H1 (cell line): ENCODE results near the gene ZNF804B. TPM values are rescaled to one million over a fixed set of nuclear protein-coding genes. Genes with fewer than 3 reads are reported as not detected.

Experiments
- CTCF ChIA-PET: fragments of 300-600 bp; sonication (Branson Sonifier 250); formaldehyde crosslinking; loops from one replicate; lab custom pipeline; 2021; ENCODE audit not compliant: partially characterized antibody; lab: Charles Lee
- POLR2A ChIA-PET: fragments of 300-600 bp; sonication (Branson Sonifier 250); formaldehyde crosslinking; loops from one replicate; lab custom pipeline; 2021; ENCODE audit warnings: inconsistent platforms; ENCODE audit not compliant: partially characterized antibody; lab: Charles Lee
- DNase-seq, 2 experiments: peaks; one replicate each; pipeline versions ENCODE4 v3.0.0 to v3.0.0-alpha.2; 2010 to 2022; ENCODE audit warnings: low spot score in 2 of 2, low read depth in 1 of 2, mixed read lengths in 1 of 2
- FAIRE-seq: peaks from 2 replicates; lab custom pipeline; 2011; peaks lifted over from hg19 to GRCh38; lab: Jason Lieb, UNC
- H2AFZ ChIP-seq: 2 replicates; pipeline ENCODE4 v1.8.1; 2012; ENCODE audit warnings: low read length, inconsistent platforms
- H2AK5ac ChIP-seq: 2 replicates; pipeline ENCODE4 v1.6.1; 2013; ENCODE audit warnings: low read depth, low read length
- H2BK120ac ChIP-seq: replicated peaks from 2 replicates; pipeline ENCODE3; 2013; ENCODE audit warnings: low read depth, low read length, inconsistent platforms
- H2BK12ac ChIP-seq: 2 replicates; pipeline ENCODE4 v1.6.1; 2013; ENCODE audit warnings: low read depth, low read length
- H2BK15ac ChIP-seq: 2 replicates; pipeline ENCODE4 v1.6.1; 2013; ENCODE audit warnings: low read length
- H2BK20ac ChIP-seq: 2 replicates; pipeline ENCODE4 v1.6.1; 2013; ENCODE audit warnings: low read length
- H2BK5ac ChIP-seq: 2 replicates; pipeline ENCODE4 v1.6.1; 2013; ENCODE audit warnings: low read depth, low read length
- H3K14ac ChIP-seq: 2 replicates; pipeline ENCODE4 v1.6.1; 2013; ENCODE audit warnings: inconsistent platforms; ENCODE audit not compliant: insufficient read length
- H3K18ac ChIP-seq: 2 replicates; pipeline ENCODE4 v1.6.1; 2013; ENCODE audit warnings: low read length; ENCODE audit errors: extremely low read depth
- H3K23ac ChIP-seq: 2 replicates; pipeline ENCODE4 v1.6.1; 2013; ENCODE audit warnings: inconsistent platforms; ENCODE audit not compliant: insufficient read length
- H3K23me2 ChIP-seq: 2 replicates; pipeline ENCODE4 v1.6.1; 2013; ENCODE audit warnings: low read depth, low read length
- H3K27ac ChIP-seq: 2 replicates; pipeline ENCODE4 v1.6.1; 2011; ENCODE audit warnings: low read depth, low read length, inconsistent platforms
- H3K27me3 ChIP-seq, 4 experiments: replicated peaks in 1 of 4; 1 replicate in 1 of 4; 2 replicates in 3 of 4; pipeline versions ENCODE4 v1.6.1 to v1.8.1; 2011 to 2013; ENCODE audit warnings: low read length in 3 of 4, mild to moderate bottlenecking in 3 of 4, inconsistent platforms in 2 of 4, mixed read lengths in 2 of 4, moderate library complexity in 1 of 4; ENCODE audit not compliant: control insufficient read depth in 3 of 4, insufficient read depth in 3 of 4; ENCODE audit errors: extremely low read depth in 1 of 4
- H3K36me3 ChIP-seq, 4 experiments: 2 replicates each; pipeline versions ENCODE4 v1.6.1 to v1.8.1; 2011 to 2013; ENCODE audit warnings: mild to moderate bottlenecking in 4 of 4, low read length in 3 of 4, moderate library complexity in 2 of 4, control low read depth in 1 of 4, inconsistent platforms in 1 of 4; ENCODE audit not compliant: insufficient read depth in 4 of 4, control insufficient read depth in 2 of 4
- H3K4ac ChIP-seq: replicated peaks from 2 replicates; pipeline ENCODE3; 2013; ENCODE audit warnings: low read length, low read depth, mixed read lengths, inconsistent platforms; ENCODE audit not compliant: insufficient read length
- H3K4me1 ChIP-seq, 4 experiments: replicated peaks in 1 of 4; 1 replicate in 1 of 4; 2 replicates in 3 of 4; pipeline versions ENCODE4 v1.6.1 to v1.8.1; 2011 to 2013; ENCODE audit warnings: low read length in 3 of 4, inconsistent platforms in 2 of 4, mixed read lengths in 1 of 4; ENCODE audit not compliant: insufficient read depth in 4 of 4, control insufficient read depth in 3 of 4
- H3K4me2 ChIP-seq, 2 experiments: 2 replicates each; pipeline versions ENCODE4 v1.6.1 to v1.8.1; 2011 to 2013; ENCODE audit warnings: low read depth in 2 of 2, low read length in 2 of 2, control low read depth in 1 of 2, inconsistent platforms in 1 of 2, mild to moderate bottlenecking in 1 of 2; ENCODE audit not compliant: insufficient read depth in 1 of 2
- H3K4me3 ChIP-seq, 4 experiments: fragments of 200-600, 300-600 bp in 1 of 4; sonication (generic), shearing (Covaris generic), sonication (Bioruptor Twin) in 1 of 4; 2 replicates each; pipeline versions ENCODE4 v1.5.1 to v1.8.1; 2011 to 2016; ENCODE audit warnings: low read length in 4 of 4, low read depth in 3 of 4, control low read depth in 2 of 4, inconsistent platforms in 2 of 4, mild to moderate bottlenecking in 2 of 4, mixed read lengths in 1 of 4, moderate library complexity in 1 of 4; ENCODE audit not compliant: insufficient read depth in 2 of 4; ENCODE audit errors: extremely low read depth in 1 of 4
- H3K56ac ChIP-seq: replicated peaks from 2 replicates; pipeline ENCODE3; 2013; ENCODE audit warnings: low read depth, mild to moderate bottlenecking, mixed read lengths, low read length, inconsistent platforms; ENCODE audit not compliant: insufficient read length
- H3K79me1 ChIP-seq: 2 replicates; pipeline ENCODE4 v1.6.1; 2013; ENCODE audit warnings: low read depth, low read length, control low read depth
- H3K79me2 ChIP-seq, 2 experiments: 2 replicates each; pipeline versions ENCODE4 v1.6.1 to v1.8.1; 2012 to 2013; ENCODE audit warnings: low read length in 2 of 2, mild to moderate bottlenecking in 2 of 2, inconsistent platforms in 1 of 2; ENCODE audit not compliant: insufficient read depth in 2 of 2, control insufficient read depth in 1 of 2
- H3K9ac ChIP-seq, 4 experiments: replicated peaks in 1 of 4; 1 replicate in 1 of 4; 2 replicates in 3 of 4; pipeline versions ENCODE4 v1.6.1 to v1.8.1; 2011 to 2013; ENCODE audit warnings: low read depth in 3 of 4, low read length in 3 of 4, control low read depth in 2 of 4, mild to moderate bottlenecking in 2 of 4, moderate library complexity in 2 of 4, inconsistent platforms in 1 of 4; ENCODE audit errors: extremely low read depth in 1 of 4
- H3K9me3 ChIP-seq, 2 experiments: 2 replicates each; pipeline versions ENCODE4 v1.6.1 to v1.8.1; 2012 to 2013; ENCODE audit warnings: mild to moderate bottlenecking in 2 of 2, moderate library complexity in 2 of 2, control low read depth in 1 of 2, inconsistent platforms in 1 of 2, low read depth in 1 of 2, low read length in 1 of 2, mixed read lengths in 1 of 2; ENCODE audit not compliant: insufficient read depth in 2 of 2
- H4K20me1 ChIP-seq, 2 experiments: replicated peaks in 1 of 2; 2 replicates each; pipeline versions ENCODE3 to v1.8.1; 2011 to 2013; ENCODE audit warnings: inconsistent platforms in 2 of 2, low read length in 2 of 2, mild to moderate bottlenecking in 1 of 2; ENCODE audit not compliant: insufficient read depth in 2 of 2, control insufficient read depth in 1 of 2
- H4K5ac ChIP-seq: 2 replicates; pipeline ENCODE4 v1.6.1; 2013; ENCODE audit warnings: low read length, low read depth, mixed read lengths, inconsistent platforms; ENCODE audit not compliant: insufficient read length
- H4K8ac ChIP-seq: 2 replicates; pipeline ENCODE4 v1.8.0; 2013; ENCODE audit warnings: mild to moderate bottlenecking, moderate library complexity, low read length, inconsistent platforms; ENCODE audit not compliant: insufficient read depth; ENCODE audit errors: extremely low read depth
- H4K91ac ChIP-seq: replicated peaks from 2 replicates; pipeline ENCODE3; 2013; ENCODE audit warnings: low read length, mixed read lengths, inconsistent platforms; ENCODE audit not compliant: insufficient read length
- CBX8 ChIP-seq: fragments of 300-800, 300-1000 bp; sonication (generic); IDR thresholded peaks from 2 replicates; pipeline ENCODE4 v1.7.1; 2016; ENCODE audit warnings: low read depth, low read length, borderline replicate concordance
- CREB1 ChIP-seq: IDR thresholded peaks from 2 replicates; pipeline ENCODE4 v1.6.1; 2012; ENCODE audit warnings: inconsistent platforms
- CTBP2 ChIP-seq: IDR thresholded peaks from 2 replicates; pipeline ENCODE4 v1.7.0; 2011; ENCODE audit warnings: borderline replicate concordance, mild to moderate bottlenecking, moderate library complexity, mixed read lengths, low read length; ENCODE audit not compliant: insufficient read depth, insufficient read length
- EGR1 ChIP-seq: IDR thresholded peaks from 2 replicates; pipeline ENCODE4 v1.6.1; 2011; ENCODE audit warnings: low read depth, low read length, borderline replicate concordance
- HDAC6 ChIP-seq: IDR thresholded peaks from one replicate; pipeline ENCODE4 v1.7.1; 2012; ENCODE audit warnings: low read depth, mild to moderate bottlenecking, inconsistent platforms, low read length, moderate library complexity
- KDM4A ChIP-seq: IDR thresholded peaks from one replicate; pipeline ENCODE4 v1.7.1; 2012; ENCODE audit warnings: low read depth, mild to moderate bottlenecking, moderate library complexity, low read length, inconsistent platforms; ENCODE audit not compliant: severe bottlenecking
- POLR2A ChIP-seq, 2 experiments: IDR thresholded peaks; 1 replicate in 1 of 2; 2 replicates in 1 of 2; pipeline ENCODE4 v1.6.1; 2011; ENCODE audit warnings: low read depth in 2 of 2, low read length in 2 of 2, mild to moderate bottlenecking in 2 of 2; ENCODE audit errors: control extremely low read depth in 1 of 2
- POLR2AphosphoS5 ChIP-seq: IDR thresholded peaks from 2 replicates; pipeline ENCODE4 v1.6.1; 2011; ENCODE audit warnings: low read depth, low read length
- POU5F1 ChIP-seq: IDR thresholded peaks from 2 replicates; pipeline ENCODE4 v1.6.1; 2011; ENCODE audit warnings: low read depth, mild to moderate bottlenecking, low read length, moderate library complexity
- RNF2 ChIP-seq: fragments of 200-900, 300-1000 bp; sonication (generic); IDR thresholded peaks from 2 replicates; pipeline ENCODE4 v1.7.1; 2016; ENCODE audit warnings: borderline replicate concordance, low read depth, mild to moderate bottlenecking, antibody characterized with exemption, low read length; ENCODE audit not compliant: poor library complexity, severe bottlenecking; ENCODE audit errors: missing control alignments
- SIX5 ChIP-seq: IDR thresholded peaks from 2 replicates; pipeline ENCODE4 v1.6.1; 2011; ENCODE audit warnings: mild to moderate bottlenecking, low read depth, low read length
- SP1 ChIP-seq: IDR thresholded peaks from 2 replicates; pipeline ENCODE4 v1.6.1; 2011; ENCODE audit warnings: low read depth, low read length
- SP2 ChIP-seq: IDR thresholded peaks from 2 replicates; pipeline ENCODE4 v1.6.1; 2012; ENCODE audit warnings: mild to moderate bottlenecking, low read length, inconsistent platforms
- SUZ12 ChIP-seq: fragments of 200-600 bp; sonication (generic); IDR thresholded peaks from 2 replicates; pipeline ENCODE4 v1.6.1; 2012; ENCODE audit warnings: mild to moderate bottlenecking, inconsistent platforms, low read length, moderate library complexity, mixed read lengths
- TAF1 ChIP-seq: IDR thresholded peaks from 2 replicates; pipeline ENCODE4 v1.6.1; 2011; ENCODE audit warnings: mild to moderate bottlenecking, low read depth, low read length
- TAF7 ChIP-seq: optimal IDR thresholded peaks from 2 replicates; pipeline ENCODE3; 2011; ENCODE audit warnings: low read depth, mild to moderate bottlenecking, inconsistent platforms, low read length, moderate library complexity, borderline replicate concordance
- WGBS, 2 experiments: shearing (Covaris generic) in 1 of 2; methylation state at CpG; one replicate each; pipeline versions ENCODE4 v1.1.6 to v1.1.7; 2013 to 2015; ENCODE audit warnings: low lambda C conversion rate in 2 of 2, mixed read lengths in 2 of 2, inconsistent platforms in 1 of 2, low coverage in 1 of 2, missing lambda C conversion rate in 1 of 2; ENCODE audit not compliant: insufficient replicate concordance in 2 of 2, insufficient coverage in 1 of 2, insufficient read length in 1 of 2; ENCODE audit errors: extremely low coverage in 1 of 2, missing lambda C conversion rate in 1 of 2; 5-methylcytosine and 5-hydroxymethylcytosine counted together
- polyA plus RNA-seq, 7 experiments: library from polyadenylated mRNA; depleted of rRNA in 3 of 7; stranded (reverse) in 5 of 7; unstranded in 2 of 7; fragments of >200 nt in 5 of 7; fragments of 200-250 nt in 2 of 7; gene quantifications; 1 replicate in 5 of 7; 2 replicates in 1 of 7; 4 replicates in 1 of 7; pipeline versions ENCODE4 v1.2.1 to v1.2.3, GENCODE V29; 2011 to 2013; ENCODE audit warnings: missing spikeins in 2 of 7, mixed read lengths in 2 of 7
- total RNA-seq: library from RNA; stranded (reverse); fragmentation: NEBNext Ultra II Directional; extraction: Animal tissue kit (Norgen Biotek cat#: 25700); gene quantifications from 2 replicates; pipeline ENCODE4 v1.2.1, GENCODE V29; 2021

Gene ZNF804B
- total and polyA plus RNA-seq, 2 of the 8 experiments (the other 6 are each of a cell fraction or from before 2014, with no cell fraction given) = not detected

- no peaks in the 10 kb centered on the region for H4K20me1 ChIP-seq
- peaks cover 0 to 5% (median 2%) of the 10 kb centered on the region in 4 experiments; a peak in 3 of 7 replicates for H3K4me1 ChIP-seq
- H2AFZ ChIP-seq = no peak overlapping the region
- no peak for FAIRE-seq
- no peak overlapping the region for H2BK12ac ChIP-seq
- H3K79me1 ChIP-seq = no peaks in the 10 kb centered on the region
- no peaks in the 10 kb centered on the region for H3K79me2 ChIP-seq
- H2BK20ac ChIP-seq = no peak overlapping the region
- ChIA-PET CTCF (no interaction called here), POLR2A (no interaction called here)
- H3K23ac ChIP-seq = no peak overlapping the region
- H3K9ac ChIP-seq = no peak overlapping the region
- no peak overlapping the region for H2BK5ac ChIP-seq
- H3K23me2 ChIP-seq = no peaks in the 10 kb centered on the region
- no peak overlapping the region for H3K4me3 ChIP-seq
- no peak overlapping the region for H3K18ac ChIP-seq
- no peak overlapping the region for H2BK120ac ChIP-seq
- no peak overlapping the region for H2AK5ac ChIP-seq
- no peak overlapping the region for H3K4ac ChIP-seq
- 93% methylated on average over 1 of the region's 1 CpG; no CpG with 5 or more reads in 1 of the 2 experiments for WGBS, 2 experiments
- H2BK15ac ChIP-seq = no peak overlapping the region
- no peak for DNase-seq
- H3K4me2 ChIP-seq = no peak overlapping the region
- H3K27me3 ChIP-seq = no peaks in the 10 kb centered on the region
- no peak overlapping the region for H4K8ac ChIP-seq
- H4K91ac ChIP-seq = no peak overlapping the region
- H3K14ac ChIP-seq = no peak overlapping the region
- peaks cover 0 to 2% (median 0%) of the 10 kb centered on the region in 4 experiments; a peak in 1 of 8 replicates for H3K36me3 ChIP-seq
- peaks cover 0 to 4% of the 10 kb centered on the region in 2 experiments; a peak in 1 of 4 replicates for H3K9me3 ChIP-seq
- no peak overlapping the region for H4K5ac ChIP-seq
- no peak overlapping the region for H3K27ac ChIP-seq
- H3K56ac ChIP-seq = no peak overlapping the region
- TF ChIP-seq POU5F1 (no peak), SP2 (no peak), TAF1 (no peak), POLR2AphosphoS5 (no peak), CBX8 (no peak), HDAC6 (no peak), CREB1 (no peak), SUZ12 (no peak), POLR2A (IDR thresholded peaks at IDR 0.05; ENCODE audit: control extremely low read depth in 1 of 2, low read depth in 2 of 2, low read length in 2 of 2) (no peak), SIX5 (no peak), SP1 (no peak), KDM4A (no peak), RNF2 (no peak), CTBP2 (no peak), EGR1 (no peak), TAF7 (no peak)
Measured at GRCh38 chr7:88969167-88969566, 209.7 kb downstream of the ZNF804B start.
